GM19043 (cell line): ENCODE measurements around the gene SYK.

ENCODE experiments used
- ATAC-seq: cut with Tn5 transposase; IDR thresholded peaks from one replicate; pipeline ENCODE4 v1.9.1; 2021; ENCODE audit warnings: low read depth; ENCODE audit not compliant: unreplicated experiment

Gene SYK

GRCh38 chr9:90927496-90927895 is 125.9 kb downstream of the SYK start:
- no peak for ATAC-seq

DNA sequence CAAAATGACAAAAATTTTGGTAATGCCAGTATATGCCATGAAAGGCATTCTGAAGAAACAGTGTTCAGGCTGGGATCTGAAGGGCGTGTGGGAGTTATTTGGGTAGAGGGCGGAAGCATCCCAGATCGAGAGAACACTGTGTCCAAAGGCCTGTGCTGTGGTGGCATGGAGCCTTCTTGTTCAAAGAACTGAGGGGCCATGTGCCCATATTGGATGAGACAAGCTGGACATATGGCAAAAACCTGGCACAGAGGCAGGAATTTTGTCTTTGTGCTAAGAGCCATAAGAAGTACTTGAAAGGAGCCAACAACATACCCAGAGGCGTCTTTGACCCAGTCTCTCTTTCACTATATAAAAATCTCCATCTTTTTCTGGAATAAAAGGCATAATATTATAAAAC is 128.0 kb downstream of the SYK start:
- ATAC-seq = no peak

DNA sequence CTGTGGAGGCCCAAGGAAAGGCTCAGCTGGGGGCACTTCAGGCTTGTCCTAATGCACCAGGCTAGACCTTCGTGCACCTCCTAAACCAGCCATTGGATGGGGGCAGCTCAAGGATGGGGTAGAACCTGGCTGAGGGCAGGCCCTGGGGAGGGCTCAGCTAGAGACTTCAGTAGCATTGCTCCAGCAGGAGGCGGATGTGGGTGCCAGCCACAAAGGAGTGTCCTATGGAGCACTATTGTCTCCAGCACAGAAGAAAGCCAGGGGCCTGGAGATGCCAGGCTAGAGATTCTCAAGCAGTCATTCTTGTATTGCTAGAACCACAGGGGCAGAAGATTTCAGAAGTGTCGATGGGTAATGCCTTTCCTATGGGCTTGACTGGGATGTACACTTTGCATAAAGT is 131.8 kb downstream of the SYK start:
- ATAC-seq = no peak

DNA sequence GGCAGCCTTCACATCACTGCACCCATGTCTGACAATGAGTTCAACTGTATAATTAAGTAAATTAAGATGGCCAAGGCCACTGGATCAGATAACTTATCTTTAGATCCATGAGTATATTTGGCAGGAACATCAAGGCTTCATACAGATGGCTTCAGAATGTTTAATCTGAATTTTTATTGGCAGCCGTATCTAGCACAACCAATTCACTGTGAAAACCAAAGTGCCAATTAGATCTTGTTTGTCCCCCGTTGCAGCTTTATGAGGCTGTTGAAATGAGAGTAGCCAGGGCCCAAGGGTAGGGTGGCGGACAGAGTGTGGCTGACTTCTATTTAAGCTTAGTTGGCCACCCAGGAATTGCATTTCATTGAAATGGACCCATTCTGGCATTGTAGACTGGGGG is 137.7 kb downstream of the SYK start:
- ATAC-seq = no peak

GRCh38 chr9:90940280-90940679 is 138.7 kb downstream of the SYK start:
- ATAC-seq = no peak

DNA sequence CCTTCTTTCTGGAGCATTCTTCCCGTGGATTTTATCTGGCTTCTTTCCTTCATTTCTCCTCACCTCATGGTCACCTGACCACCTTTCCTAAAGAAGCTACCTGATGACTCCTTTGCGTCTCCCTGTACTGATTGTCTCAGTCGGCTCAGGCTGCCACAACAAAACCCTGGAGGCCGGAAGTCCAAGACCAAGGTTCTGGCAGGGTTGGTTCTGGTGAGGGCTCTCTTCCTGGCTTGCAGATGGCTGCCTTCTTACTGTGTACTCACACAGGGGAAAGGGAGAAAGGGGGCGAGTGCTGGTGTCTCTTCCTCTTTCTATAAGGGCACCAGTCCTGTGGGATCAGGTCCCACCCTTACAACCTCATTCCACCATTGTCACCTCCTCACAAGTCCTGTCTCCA is 140.0 kb downstream of the SYK start:
- ATAC-seq = no peak

DNA sequence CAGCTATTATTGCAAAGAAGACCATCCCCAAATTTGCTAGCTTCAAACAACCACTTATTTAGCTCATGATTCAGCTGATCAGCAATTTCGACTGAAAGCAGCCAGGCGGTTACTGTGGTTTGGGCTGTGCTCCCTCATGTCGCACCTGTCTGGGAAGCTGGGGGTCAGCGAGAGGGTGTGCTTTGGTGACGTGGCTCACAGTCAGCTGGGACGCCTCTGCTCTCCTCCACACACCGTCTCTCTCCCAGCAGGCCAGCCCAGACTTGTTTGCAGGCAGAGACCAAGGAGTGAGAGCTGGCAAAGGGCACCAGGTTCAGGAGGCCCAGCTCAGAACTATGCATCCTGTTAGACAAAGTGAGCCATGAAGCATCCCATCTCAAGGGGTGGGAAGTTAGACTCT is 140.9 kb downstream of the SYK start:
- no peak for ATAC-seq

GRCh38 chr9:90943341-90943740 is 141.7 kb downstream of the SYK start:
- ATAC-seq = no peak

- no peak for ATAC-seq
Observed at GRCh38 chr9:90945336-90945735, 143.7 kb downstream of the SYK start.

- ATAC-seq = no peak
Observed at GRCh38 chr9:90946982-90947381, 145.4 kb downstream of the SYK start.
